EL (cell line): ENCODE results near the gene GLI3.

Experiments
- DNase-seq: peaks from one replicate; pipeline ENCODE4 v3.0.0-alpha.2; 2016

Gene GLI3

GRCh38 chr7:41992881-41993867 is 243.8 kb downstream of the GLI3 start:
- DNase-seq, result peak; percentile 64

GRCh38 chr7:41984888-41985287 is 252.1 kb downstream of the GLI3 start:
- DNase-seq, result peak; percentile 50

- no peak for DNase-seq
Observed at GRCh38 chr7:41981046-41982040, 255.7 kb downstream of the GLI3 start.

GRCh38 chr7:41979834-41980307 is 257.1 kb downstream of the GLI3 start:
- peak; percentile 33 for DNase-seq

GRCh38 chr7:41978858-41979257 is 258.2 kb downstream of the GLI3 start:
- DNase-seq, result no peak

GRCh38 chr7:41977661-41978060 is 259.3 kb downstream of the GLI3 start:
- DNase-seq, result no peak

GRCh38 chr7:41977151-41977651 is 259.8 kb downstream of the GLI3 start:
- peak; percentile 56 for DNase-seq

GRCh38 chr7:41976411-41976810 is 260.6 kb downstream of the GLI3 start:
- DNase-seq, result no peak

- no peak for DNase-seq
Observed at GRCh38 chr7:41975849-41976248, 261.2 kb downstream of the GLI3 start.

- no peak for DNase-seq
Observed at GRCh38 chr7:41974870-41975557, 262.0 kb downstream of the GLI3 start.

- no peak for DNase-seq
Observed at GRCh38 chr7:41973202-41973730, 263.7 kb downstream of the GLI3 start.

- DNase-seq, result no peak
Observed at GRCh38 chr7:41972776-41973175, 264.2 kb downstream of the GLI3 start.

GRCh38 chr7:41972270-41972669 is 264.7 kb downstream of the GLI3 start:
- DNase-seq, result no peak

GRCh38 chr7:41971640-41972187 is 265.3 kb downstream of the GLI3 start:
- no peak for DNase-seq

- no peak for DNase-seq
Observed at GRCh38 chr7:41970941-41971340, 266.1 kb downstream of the GLI3 start.

- no peak for DNase-seq
Observed at GRCh38 chr7:41969561-41970105, 267.4 kb downstream of the GLI3 start.

GRCh38 chr7:41967156-41967555 is 269.9 kb downstream of the GLI3 start:
- peak; percentile 65 for DNase-seq

GRCh38 chr7:41965951-41966505 is 271.0 kb downstream of the GLI3 start:
- DNase-seq, result no peak

GRCh38 chr7:41964849-41965745 is 271.9 kb downstream of the GLI3 start:
- DNase-seq, result no peak

GRCh38 chr7:41964183-41964753 is 272.7 kb downstream of the GLI3 start:
- no peak for DNase-seq
